GM23338 (cell line): ENCODE data around the gene CACNA1H.

Source experiments
- CREB1 ChIP-seq: fragments of 250-450 bp; sonication (Bioruptor Pico); IDR thresholded peaks from 2 replicates; pipeline ENCODE4 v1.5.0; 2020; ENCODE audit warnings: low read depth, mild to moderate bottlenecking, moderate library complexity
- EZH2 ChIP-seq: fragments of 200-600 bp; sonication (generic); IDR thresholded peaks from one replicate; pipeline ENCODE4 v1.8.0; 2017; ENCODE audit warnings: antibody characterized with exemption, mild to moderate bottlenecking, low read depth; ENCODE audit not compliant: unreplicated experiment
- POLR2AphosphoS5 ChIP-seq: IDR thresholded peaks from 2 replicates; pipeline ENCODE4 v1.6.1; 2016; ENCODE audit warnings: antibody characterized with exemption, low read depth
- TF ChIP-seq, protein P1 (sequence below), 2 experiments: fragments of 200-600 bp in 1 of 2; sonication (generic) in 1 of 2; conservative IDR thresholded peaks; 2 replicates each; pipeline versions ENCODE4 v1.5.1 to v1.6.1; 2016 to 2017; ENCODE audit warnings: antibody characterized with exemption in 2 of 2, low read depth in 2 of 2, mild to moderate bottlenecking in 2 of 2, moderate library complexity in 1 of 2
- TF ChIP-seq, protein P2 (sequence below): IDR thresholded peaks from 2 replicates; pipeline ENCODE4 v1.6.1; 2016; ENCODE audit warnings: antibody characterized with exemption

DNA sequence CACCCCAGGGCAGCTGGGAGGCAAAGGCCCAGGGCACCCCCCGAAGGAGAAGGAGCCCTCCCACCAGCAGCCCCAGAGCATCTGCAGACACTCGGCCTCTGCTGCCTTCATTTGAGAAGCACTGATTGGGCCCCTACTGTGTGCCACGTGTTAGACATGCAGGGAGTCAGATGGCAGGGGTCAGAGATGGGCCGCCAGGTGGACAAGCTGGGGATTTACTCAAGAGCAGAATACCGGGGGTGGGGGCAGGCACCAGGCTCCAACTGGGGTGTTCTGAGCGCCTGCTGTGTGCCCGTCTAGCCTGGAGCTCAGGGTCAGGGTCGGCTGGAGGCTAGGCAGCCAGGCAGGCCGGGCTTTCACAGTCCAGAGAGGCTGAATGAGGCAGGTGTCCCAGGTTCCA, 53.4 kb downstream of the CACNA1H start:
- TF ChIP-seq, protein P1, sequence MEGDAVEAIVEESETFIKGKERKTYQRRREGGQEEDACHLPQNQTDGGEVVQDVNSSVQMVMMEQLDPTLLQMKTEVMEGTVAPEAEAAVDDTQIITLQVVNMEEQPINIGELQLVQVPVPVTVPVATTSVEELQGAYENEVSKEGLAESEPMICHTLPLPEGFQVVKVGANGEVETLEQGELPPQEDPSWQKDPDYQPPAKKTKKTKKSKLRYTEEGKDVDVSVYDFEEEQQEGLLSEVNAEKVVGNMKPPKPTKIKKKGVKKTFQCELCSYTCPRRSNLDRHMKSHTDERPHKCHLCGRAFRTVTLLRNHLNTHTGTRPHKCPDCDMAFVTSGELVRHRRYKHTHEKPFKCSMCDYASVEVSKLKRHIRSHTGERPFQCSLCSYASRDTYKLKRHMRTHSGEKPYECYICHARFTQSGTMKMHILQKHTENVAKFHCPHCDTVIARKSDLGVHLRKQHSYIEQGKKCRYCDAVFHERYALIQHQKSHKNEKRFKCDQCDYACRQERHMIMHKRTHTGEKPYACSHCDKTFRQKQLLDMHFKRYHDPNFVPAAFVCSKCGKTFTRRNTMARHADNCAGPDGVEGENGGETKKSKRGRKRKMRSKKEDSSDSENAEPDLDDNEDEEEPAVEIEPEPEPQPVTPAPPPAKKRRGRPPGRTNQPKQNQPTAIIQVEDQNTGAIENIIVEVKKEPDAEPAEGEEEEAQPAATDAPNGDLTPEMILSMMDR (conservative IDR thresholded peaks at IDR 0.05; ENCODE audit: low read depth in 2 of 2): no peak; a peak in 1 of 4 replicates
- TF ChIP-seq POLR2AphosphoS5 (no peak), CREB1 (CRISPR knock-in tag) (no peak), EZH2 (no peak)
- TF ChIP-seq, protein P2, sequence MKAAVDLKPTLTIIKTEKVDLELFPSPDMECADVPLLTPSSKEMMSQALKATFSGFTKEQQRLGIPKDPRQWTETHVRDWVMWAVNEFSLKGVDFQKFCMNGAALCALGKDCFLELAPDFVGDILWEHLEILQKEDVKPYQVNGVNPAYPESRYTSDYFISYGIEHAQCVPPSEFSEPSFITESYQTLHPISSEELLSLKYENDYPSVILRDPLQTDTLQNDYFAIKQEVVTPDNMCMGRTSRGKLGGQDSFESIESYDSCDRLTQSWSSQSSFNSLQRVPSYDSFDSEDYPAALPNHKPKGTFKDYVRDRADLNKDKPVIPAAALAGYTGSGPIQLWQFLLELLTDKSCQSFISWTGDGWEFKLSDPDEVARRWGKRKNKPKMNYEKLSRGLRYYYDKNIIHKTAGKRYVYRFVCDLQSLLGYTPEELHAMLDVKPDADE: no peak
